HK-2 (cell line): ENCODE data around the gene DDOST.
"Not testable (repeated sequence)": the region's sequence is repeated elsewhere in the genome, so short reads cannot be mapped to it uniquely, and the experiment has no call there.

Experiments used
- DNase-seq: peaks from one replicate; pipeline ENCODE4 v3.0.0-alpha.2; 2018; ENCODE audit not compliant: unreplicated experiment

The DDOST gene

DNA sequence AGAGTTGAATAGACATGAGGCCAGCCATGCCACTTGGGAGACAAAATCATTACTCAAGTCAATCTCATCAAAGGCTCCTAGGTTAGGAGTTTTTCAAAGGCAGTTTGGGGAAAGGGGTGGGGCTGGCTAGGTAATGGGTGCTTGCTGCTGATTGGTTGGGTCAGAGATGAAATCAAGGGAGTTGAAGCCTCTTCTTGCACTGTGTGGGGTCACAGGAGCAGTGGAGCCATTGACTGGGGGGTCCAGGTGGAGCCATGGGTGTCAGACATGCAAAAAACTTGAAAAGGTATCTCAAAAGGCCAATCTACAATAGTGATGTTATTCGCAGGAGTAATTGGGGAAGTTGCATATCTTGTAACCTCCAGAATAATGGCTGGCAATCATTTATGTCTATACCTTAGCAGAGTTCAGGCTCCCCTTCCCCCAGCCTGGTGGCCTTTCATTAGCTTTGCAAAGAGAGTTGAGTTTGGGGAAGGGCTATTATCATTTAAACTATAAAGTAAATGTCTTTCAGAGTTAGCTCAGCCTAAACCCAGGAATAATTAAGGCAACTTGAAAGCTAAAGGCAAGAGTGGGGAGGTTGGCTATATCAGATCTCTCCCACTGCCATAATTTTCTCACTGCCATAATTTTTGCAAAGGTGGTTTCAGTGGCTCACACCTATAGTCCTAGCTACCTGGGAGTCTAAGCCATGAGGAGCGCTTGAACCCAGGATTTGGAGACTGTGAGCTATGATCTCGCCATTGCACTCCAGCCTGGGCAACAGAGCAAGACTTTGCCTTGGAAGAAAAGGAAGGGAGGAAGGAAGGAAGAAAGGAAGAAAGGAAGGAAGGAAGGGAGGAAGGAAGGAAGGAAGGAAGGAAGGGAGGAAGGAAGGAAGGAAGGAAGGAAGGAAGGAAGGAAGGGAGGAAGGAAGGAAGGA is 35.7 kb downstream of the DDOST start:
- no peak for DNase-seq

DNA sequence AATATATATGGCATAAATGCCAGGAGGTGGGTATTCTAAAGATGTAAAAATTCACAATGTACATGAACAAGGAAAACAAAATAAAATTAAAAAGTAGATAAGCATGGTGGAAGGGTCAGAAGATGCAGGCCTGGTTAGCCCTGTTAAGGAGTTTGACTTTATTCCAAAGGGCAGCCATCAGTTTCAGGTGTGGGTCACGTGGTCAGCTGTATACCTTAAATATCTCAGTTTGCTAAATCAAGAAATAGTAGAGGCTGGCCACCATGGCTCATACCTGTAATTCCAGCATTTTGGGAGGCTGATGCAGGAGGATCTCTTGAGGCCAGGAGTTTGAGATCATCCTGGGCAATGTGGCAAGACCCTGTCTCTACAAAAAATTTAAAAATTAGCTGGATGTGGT is 36.5 kb downstream of the DDOST start:
- DNase-seq = no peak

DNA sequence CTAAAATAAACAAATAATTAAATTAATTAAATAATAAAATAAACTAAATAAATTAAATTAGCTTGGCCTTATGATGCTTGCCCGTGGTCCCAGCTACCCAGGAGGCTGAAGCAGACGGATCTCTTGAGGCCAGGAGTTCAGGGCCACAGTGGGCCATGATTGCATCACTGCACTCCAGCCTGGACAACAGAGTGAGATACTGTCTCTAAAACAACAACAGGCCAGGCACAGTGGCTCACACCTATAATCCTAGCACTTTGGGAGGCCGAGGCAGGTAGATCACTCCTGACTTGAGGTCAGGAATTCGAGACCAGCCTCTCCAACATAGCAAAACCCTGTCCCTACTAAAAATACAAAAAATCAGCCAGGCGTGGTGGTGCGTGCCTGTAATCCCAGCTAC is 40.2 kb downstream of the DDOST start:
- no peak for DNase-seq

- no peak for DNase-seq
Observed at GRCh38 chr1:20619999-20620398, 41.2 kb downstream of the DDOST start.

DNA sequence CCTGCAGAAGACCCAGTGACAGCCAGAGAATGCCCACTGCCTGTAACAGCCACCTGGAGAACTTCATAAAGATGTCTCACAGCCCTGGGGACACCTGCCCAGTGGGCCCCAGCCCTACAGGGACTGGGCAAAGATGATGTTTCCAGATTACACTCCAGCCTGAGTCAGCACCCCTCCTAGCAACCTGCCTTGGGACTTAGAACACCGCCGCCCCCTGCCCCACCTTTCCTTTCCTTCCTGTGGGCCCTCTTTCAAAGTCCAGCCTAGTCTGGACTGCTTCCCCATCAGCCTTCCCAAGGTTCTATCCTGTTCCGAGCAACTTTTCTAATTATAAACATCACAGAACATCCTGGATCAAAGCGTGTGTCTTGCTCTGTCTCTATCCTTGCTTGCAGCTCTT is 42.6 kb downstream of the DDOST start:
- DNase-seq = no peak

- DNase-seq = no peak
Observed at GRCh38 chr1:20616847-20617487, 44.2 kb downstream of the DDOST start.

DNA sequence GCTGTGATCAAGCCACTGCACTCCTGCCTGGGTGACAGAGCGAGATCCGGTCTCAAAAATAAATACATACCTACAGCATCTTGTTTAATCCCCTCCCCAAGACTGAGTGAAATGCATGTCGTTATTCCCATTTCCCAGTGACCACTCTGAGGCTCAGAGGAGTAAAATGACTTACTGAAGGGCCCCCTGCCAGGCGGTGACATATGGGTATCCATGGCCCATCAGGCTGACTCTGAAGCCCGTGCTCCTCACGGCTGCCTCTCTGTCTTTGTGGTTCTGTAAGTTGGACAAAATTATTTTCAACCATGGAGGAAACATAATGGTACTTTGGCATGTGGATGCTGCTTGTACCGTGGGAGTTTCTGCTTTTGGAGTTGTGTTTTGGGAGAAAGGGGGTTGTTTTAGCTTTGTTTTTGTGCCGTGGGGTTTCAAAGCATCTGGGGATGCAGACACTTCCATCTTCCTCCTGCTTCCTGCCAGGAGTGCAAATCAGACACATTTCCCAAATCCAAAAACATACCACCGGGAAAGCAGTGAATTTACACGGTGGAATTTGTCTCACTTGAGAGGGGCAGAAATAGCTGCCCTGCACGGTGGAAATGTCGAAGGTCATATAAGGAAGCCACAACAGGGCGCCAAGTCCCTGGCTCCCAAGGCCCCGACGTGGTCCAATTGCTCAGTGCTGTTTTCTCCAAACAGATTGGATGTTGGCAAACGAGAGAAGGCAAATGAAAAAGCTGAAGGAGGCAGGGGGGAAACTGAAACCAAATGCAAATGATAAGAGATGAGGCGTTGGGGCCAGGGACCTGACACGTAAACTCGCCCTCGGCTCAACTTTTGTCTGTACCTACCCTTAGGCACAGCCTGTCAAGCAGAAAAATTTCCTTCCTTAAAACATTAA is 45.0 kb downstream of the DDOST start:
- no peak for DNase-seq

DNA sequence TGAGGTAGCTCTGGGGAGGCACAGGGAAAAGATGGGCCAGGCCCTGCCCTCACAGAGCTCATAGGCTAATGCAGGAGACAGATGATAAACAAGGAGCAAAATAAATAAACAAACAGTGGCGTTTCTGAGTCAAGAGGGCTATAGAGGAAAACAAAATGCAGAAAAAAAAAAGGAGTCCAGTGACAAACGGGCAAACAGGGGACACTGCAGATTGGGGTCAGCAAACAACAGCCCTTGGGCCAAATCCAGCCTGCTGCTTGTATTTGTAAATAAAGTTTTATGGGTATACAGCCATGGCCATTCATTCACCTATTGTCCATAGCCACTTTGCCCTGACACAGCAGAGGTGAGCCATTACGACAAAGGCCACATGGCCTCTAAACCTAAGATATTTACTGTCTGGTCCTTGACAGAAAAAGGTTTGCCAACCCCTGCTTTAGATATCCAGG is 47.0 kb downstream of the DDOST start:
- no peak for DNase-seq

GRCh38 chr1:20612221-20612746 is 48.9 kb downstream of the DDOST start:
- DNase-seq = peak; percentile 70

GRCh38 chr1:20611652-20612051 is 49.5 kb downstream of the DDOST start:
- no peak for DNase-seq

GRCh38 chr1:20610970-20611369 is 50.2 kb downstream of the DDOST start:
- DNase-seq = no peak

GRCh38 chr1:20609541-20609940 is 51.6 kb downstream of the DDOST start:
- no peak for DNase-seq

GRCh38 chr1:20606801-20607570 is 54.2 kb downstream of the DDOST start:
- DNase-seq = not testable (repeated sequence)

GRCh38 chr1:20604678-20605077 is 56.5 kb downstream of the DDOST start:
- DNase-seq = no peak

DNA sequence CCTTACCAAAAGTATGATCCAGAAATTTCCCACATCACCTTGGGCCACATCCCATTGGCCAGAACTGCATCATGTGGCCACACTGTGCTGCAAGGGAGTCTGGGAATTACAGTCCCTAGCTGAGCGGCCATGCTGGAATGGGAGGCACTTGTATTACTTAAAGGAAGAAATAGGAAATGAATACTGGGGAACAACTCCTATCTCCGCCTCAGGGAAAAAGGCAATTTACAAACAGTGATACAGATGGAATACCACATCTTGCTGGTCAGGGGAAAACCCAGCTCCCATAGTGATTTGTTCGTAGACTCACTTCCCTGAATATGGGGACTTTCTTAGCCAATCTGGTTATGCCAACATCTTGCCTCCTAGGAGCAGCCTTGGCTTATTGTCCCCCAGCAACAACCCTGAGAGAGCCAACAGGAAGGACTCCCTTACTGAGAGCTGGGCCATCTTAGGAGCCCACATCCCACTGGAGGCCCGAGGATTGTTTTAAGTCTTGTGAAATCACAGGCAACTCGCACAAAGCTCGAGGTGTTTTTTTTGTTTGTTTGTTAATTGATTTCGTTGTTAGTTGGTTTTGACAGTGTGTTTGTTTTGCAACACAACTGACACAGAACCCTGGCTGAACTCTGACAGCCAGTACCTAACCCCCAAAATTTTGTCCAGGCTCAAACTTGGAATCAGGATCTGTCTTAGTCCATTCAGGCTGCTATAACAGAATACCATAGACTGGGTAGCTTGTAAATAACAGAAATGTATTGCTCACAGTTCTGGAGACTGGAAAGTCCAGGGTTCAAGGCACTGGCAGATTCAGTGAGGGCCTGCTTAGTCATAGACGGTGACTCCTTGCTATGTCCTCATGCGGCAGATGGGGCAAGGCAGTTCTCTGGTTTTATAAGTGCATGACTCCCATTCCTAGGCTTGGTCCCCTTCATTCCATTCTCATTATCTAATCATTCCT is 57.4 kb downstream of the DDOST start:
- DNase-seq = peak; percentile 62

DNA sequence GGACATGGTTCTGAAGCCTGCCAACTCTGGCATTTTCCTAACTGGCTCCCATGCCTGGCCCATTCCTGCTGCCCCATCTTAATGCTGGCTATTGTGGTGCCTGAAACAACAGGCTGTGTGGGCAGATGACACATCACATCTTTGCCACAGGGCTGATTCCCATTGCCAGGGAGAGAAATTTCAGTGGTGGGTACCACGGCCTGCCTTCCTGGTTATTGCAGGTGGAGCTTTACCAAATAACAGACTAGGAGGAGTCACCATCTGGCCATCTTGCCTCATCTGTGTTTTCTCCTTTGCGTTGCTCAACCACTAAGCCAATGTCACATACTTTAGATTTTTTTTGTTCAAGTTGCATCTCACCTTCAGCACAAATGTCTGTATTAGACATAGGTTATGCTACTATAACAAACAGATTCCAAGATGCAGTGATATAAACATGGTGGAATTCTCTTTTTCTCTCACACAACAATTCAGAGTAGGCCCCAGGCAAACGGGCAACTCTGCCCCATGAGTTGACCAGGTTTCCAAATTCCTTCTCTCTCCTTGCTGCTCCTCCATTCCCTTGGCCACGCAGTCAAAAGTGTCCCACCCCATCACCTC is 58.2 kb downstream of the DDOST start:
- no peak for DNase-seq
